HL-60 (cell line): ENCODE results near the gene PRRC2C.
"Not testable (repeated sequence)": the region's sequence is repeated elsewhere in the genome, so short reads cannot be mapped to it uniquely, and the experiment has no call there.

Experiments
- GABPA ChIP-seq: IDR thresholded peaks from 2 replicates; pipeline ENCODE4 v1.6.1; 2012; ENCODE audit warnings: low read depth
- POLR2AphosphoS5 ChIP-seq: IDR thresholded peaks from 2 replicates; pipeline ENCODE4 v1.6.1; 2012; ENCODE audit warnings: low read depth
- SPI1 ChIP-seq: IDR thresholded peaks from 2 replicates; pipeline ENCODE4 v1.6.1; 2012; ENCODE audit warnings: low read depth, mild to moderate bottlenecking, borderline replicate concordance
- TF ChIP-seq, protein P1 (sequence below): IDR thresholded peaks from one replicate; pipeline ENCODE4 v1.5.1; 2011; ENCODE audit warnings: low read length, control low read depth, inconsistent platforms; ENCODE audit not compliant: insufficient read depth
- TF ChIP-seq, protein P2 (sequence below): IDR thresholded peaks from 2 replicates; pipeline ENCODE4 v1.6.1; 2012; ENCODE audit warnings: low read depth; ENCODE audit not compliant: insufficient replicate concordance

DNA sequence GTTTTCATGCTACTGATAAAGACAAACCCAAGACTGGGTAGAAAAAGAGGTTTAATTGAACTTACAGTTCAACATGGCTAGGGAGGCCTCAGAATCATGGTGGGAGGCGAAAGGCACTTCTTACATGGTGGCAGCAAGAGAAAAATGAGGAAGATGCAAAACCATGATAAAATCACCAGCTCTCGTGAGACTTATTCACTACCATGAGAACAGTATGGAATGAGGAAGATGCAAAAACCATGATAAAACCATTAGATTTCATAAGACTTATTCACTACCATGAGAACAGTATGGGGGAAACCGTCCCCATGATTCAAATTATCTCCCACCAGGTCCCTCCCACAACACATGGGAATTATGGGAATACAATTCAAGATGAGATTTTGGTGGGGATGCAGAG is 45.1 kb upstream of the PRRC2C start:
- TF ChIP-seq, protein P1, sequence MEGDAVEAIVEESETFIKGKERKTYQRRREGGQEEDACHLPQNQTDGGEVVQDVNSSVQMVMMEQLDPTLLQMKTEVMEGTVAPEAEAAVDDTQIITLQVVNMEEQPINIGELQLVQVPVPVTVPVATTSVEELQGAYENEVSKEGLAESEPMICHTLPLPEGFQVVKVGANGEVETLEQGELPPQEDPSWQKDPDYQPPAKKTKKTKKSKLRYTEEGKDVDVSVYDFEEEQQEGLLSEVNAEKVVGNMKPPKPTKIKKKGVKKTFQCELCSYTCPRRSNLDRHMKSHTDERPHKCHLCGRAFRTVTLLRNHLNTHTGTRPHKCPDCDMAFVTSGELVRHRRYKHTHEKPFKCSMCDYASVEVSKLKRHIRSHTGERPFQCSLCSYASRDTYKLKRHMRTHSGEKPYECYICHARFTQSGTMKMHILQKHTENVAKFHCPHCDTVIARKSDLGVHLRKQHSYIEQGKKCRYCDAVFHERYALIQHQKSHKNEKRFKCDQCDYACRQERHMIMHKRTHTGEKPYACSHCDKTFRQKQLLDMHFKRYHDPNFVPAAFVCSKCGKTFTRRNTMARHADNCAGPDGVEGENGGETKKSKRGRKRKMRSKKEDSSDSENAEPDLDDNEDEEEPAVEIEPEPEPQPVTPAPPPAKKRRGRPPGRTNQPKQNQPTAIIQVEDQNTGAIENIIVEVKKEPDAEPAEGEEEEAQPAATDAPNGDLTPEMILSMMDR, result not testable (repeated sequence)
- TF ChIP-seq POLR2AphosphoS5, GABPA: not testable (repeated sequence)
- TF ChIP-seq, protein P2, sequence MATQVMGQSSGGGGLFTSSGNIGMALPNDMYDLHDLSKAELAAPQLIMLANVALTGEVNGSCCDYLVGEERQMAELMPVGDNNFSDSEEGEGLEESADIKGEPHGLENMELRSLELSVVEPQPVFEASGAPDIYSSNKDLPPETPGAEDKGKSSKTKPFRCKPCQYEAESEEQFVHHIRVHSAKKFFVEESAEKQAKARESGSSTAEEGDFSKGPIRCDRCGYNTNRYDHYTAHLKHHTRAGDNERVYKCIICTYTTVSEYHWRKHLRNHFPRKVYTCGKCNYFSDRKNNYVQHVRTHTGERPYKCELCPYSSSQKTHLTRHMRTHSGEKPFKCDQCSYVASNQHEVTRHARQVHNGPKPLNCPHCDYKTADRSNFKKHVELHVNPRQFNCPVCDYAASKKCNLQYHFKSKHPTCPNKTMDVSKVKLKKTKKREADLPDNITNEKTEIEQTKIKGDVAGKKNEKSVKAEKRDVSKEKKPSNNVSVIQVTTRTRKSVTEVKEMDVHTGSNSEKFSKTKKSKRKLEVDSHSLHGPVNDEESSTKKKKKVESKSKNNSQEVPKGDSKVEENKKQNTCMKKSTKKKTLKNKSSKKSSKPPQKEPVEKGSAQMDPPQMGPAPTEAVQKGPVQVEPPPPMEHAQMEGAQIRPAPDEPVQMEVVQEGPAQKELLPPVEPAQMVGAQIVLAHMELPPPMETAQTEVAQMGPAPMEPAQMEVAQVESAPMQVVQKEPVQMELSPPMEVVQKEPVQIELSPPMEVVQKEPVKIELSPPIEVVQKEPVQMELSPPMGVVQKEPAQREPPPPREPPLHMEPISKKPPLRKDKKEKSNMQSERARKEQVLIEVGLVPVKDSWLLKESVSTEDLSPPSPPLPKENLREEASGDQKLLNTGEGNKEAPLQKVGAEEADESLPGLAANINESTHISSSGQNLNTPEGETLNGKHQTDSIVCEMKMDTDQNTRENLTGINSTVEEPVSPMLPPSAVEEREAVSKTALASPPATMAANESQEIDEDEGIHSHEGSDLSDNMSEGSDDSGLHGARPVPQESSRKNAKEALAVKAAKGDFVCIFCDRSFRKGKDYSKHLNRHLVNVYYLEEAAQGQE, result not testable (repeated sequence)
- TF ChIP-seq SPI1, result 0 out of 2 replicates have a peak, but pooled peaks have one; percentile 2
